ENCODE results near the gene NPAS3.
A peak's percentile ranks its signal among the peaks of the same experiment; 100 is the strongest.

- peak; percentile 86 for TF ChIP-seq CTCF (conservative IDR thresholded peaks at IDR 0.05)
- no peak for TF ChIP-seq EZH2 (IDR thresholded peaks at IDR 0.05; ENCODE audit: low read depth)
These were observed 854.2 kb downstream of the NPAS3 start for GRCh38 chr14:33792720-33793368.
